Smooth muscle cell (in vitro differentiated cells): ENCODE results near the gene ALPK3. TPM values are rescaled to one million over a fixed set of nuclear protein-coding genes. Genes with fewer than 3 reads are reported as not detected.

Experiments
- DNase-seq: peaks from one replicate; lab custom pipeline; 2025; ENCODE audit not compliant: unreplicated experiment; lab: John Stamatoyannopoulos, UW
- H2AFZ ChIP-seq: fragments of 200-600 bp; sonication (generic); 2 replicates; pipeline ENCODE4 v1.6.0; 2016; ENCODE audit warnings: antibody characterized with exemption, low read depth, mild to moderate bottlenecking
- H3F3A ChIP-seq: fragments of 200-600 bp; sonication (generic); 2 replicates; pipeline ENCODE4 v1.6.0; 2017; ENCODE audit warnings: antibody characterized with exemption, low read depth
- H3K27ac ChIP-seq: fragments of 200-600 bp; sonication (generic); 2 replicates; pipeline ENCODE4 v1.5.1; 2016; ENCODE audit warnings: low read depth, mild to moderate bottlenecking
- H3K27me3 ChIP-seq: fragments of 200-600 bp; sonication (generic); 2 replicates; pipeline ENCODE4 v1.6.1; 2016; ENCODE audit warnings: low read depth, mild to moderate bottlenecking
- H3K36me3 ChIP-seq: fragments of 200-600 bp; sonication (generic); 2 replicates; pipeline ENCODE4 v1.5.1; 2016; ENCODE audit warnings: low read depth
- H3K4me1 ChIP-seq: fragments of 200-600 bp; sonication (generic); 2 replicates; pipeline ENCODE4 v1.5.1; 2016; ENCODE audit warnings: low read depth
- H3K4me2 ChIP-seq: fragments of 200-600 bp; sonication (generic); 2 replicates; pipeline ENCODE4 v1.6.0; 2016; ENCODE audit warnings: mild to moderate bottlenecking
- H3K4me3 ChIP-seq: fragments of 200-600 bp; sonication (generic); 2 replicates; pipeline ENCODE4 v1.5.1; 2016; ENCODE audit warnings: mild to moderate bottlenecking
- H3K79me2 ChIP-seq: fragments of 200-600 bp; sonication (generic); 2 replicates; pipeline ENCODE4 v1.6.0; 2016; ENCODE audit warnings: low read depth, mild to moderate bottlenecking
- H3K9ac ChIP-seq: fragments of 200-600 bp; sonication (generic); 2 replicates; pipeline ENCODE4 v1.6.0; 2016; ENCODE audit warnings: low read depth
- H3K9me3 ChIP-seq: fragments of 200-600 bp; sonication (generic); replicated peaks from 2 replicates; pipeline ENCODE4 v1.5.1; 2016; ENCODE audit warnings: low read depth
- H4K20me1 ChIP-seq: fragments of 200-600 bp; sonication (generic); 2 replicates; pipeline ENCODE4 v1.6.0; 2016; ENCODE audit warnings: low read depth
- CTCF ChIP-seq: fragments of 200-600 bp; sonication (generic); IDR thresholded peaks from 2 replicates; pipeline ENCODE4 v1.5.1; 2017; ENCODE audit warnings: borderline replicate concordance, mild to moderate bottlenecking, antibody characterized with exemption; ENCODE audit not compliant: insufficient read depth, poor library complexity, severe bottlenecking
- whole genome bisulfite sequencing: methylation state at CpG from one replicate; pipeline ENCODE4 v1.1.7; 2016; ENCODE audit warnings: low lambda C conversion rate; 5-methylcytosine and 5-hydroxymethylcytosine counted together
- polyA plus RNA-seq: library from polyadenylated mRNA; unstranded; fragments of >200 nt; fragmentation: Nextera tagmentation; extraction: Ambion mirVana; gene quantifications from 2 replicates; pipeline ENCODE4 v1.2.1, GENCODE V29; 2016
- total RNA-seq: library from RNA; depleted of rRNA; stranded (reverse); fragments of >200 nt; gene quantifications from 2 replicates; pipeline ENCODE4 v1.2.3, GENCODE V29; 2014

Gene ALPK3
- total and polyA plus RNA-seq, 2 experiments from 2014 or later, result 3.5 to 18.8 TPM

GRCh38 chr15:84914909-84915605, 97.9 kb downstream of the ALPK3 start:
- Histone ChIP-seq H3F3A (no peaks in the 10 kb centered on the region), H3K36me3 (no peaks in the 10 kb centered on the region), H3K4me3 (no peak overlapping the region), H3K4me2 (peak overlapping the region; percentile 30), H3K9me3 (no peaks in the 10 kb centered on the region), H3K9ac (peak overlapping the region; percentile 80), H2AFZ (peak overlapping the region; percentile 31), H4K20me1 (no peaks in the 10 kb centered on the region), H3K27me3 (no peaks in the 10 kb centered on the region), H3K4me1 (peaks cover 8% of the 10 kb centered on the region), H3K79me2 (no peaks in the 10 kb centered on the region), H3K27ac (peak overlapping the region; percentile 97)
- TF ChIP-seq CTCF, result no peak
- DNase-seq, result peak; percentile 36
- WGBS, result 17% methylated on average over 12 of the region's 12 CpGs

- Histone ChIP-seq H3K27ac (peak overlapping the region; percentile 97), H3K9ac (peak overlapping the region; percentile 52), H3K79me2 (no peaks in the 10 kb centered on the region), H3K9me3 (no peaks in the 10 kb centered on the region), H3K4me1 (peaks cover 8% of the 10 kb centered on the region), H3K27me3 (no peaks in the 10 kb centered on the region), H2AFZ (peak overlapping the region; percentile 31), H4K20me1 (no peaks in the 10 kb centered on the region), H3K36me3 (no peaks in the 10 kb centered on the region), H3K4me2 (peak overlapping the region; percentile 30), H3K4me3 (no peak overlapping the region), H3F3A (no peaks in the 10 kb centered on the region)
- no peak for TF ChIP-seq CTCF
- no peak for DNase-seq
- 70% methylated on average over 3 of the region's 3 CpGs for WGBS
Measured at GRCh38 chr15:84915606-84915958, 98.4 kb downstream of the ALPK3 start.

- no peaks in the 10 kb centered on the region for H3F3A ChIP-seq
- H3K9ac ChIP-seq, result no peak overlapping the region
- DNase-seq, result no peak
- H3K79me2 ChIP-seq, result no peaks in the 10 kb centered on the region
- no peak overlapping the region for H2AFZ ChIP-seq
- no peak overlapping the region for H3K27ac ChIP-seq
- no peaks in the 10 kb centered on the region for H3K27me3 ChIP-seq
- H3K36me3 ChIP-seq, result no peaks in the 10 kb centered on the region
- no peaks in the 10 kb centered on the region for H4K20me1 ChIP-seq
- no peaks in the 10 kb centered on the region for H3K9me3 ChIP-seq
- no peak overlapping the region for H3K4me3 ChIP-seq
- 100% methylated on average over 1 of the region's 1 CpG for WGBS
- no peak overlapping the region for H3K4me2 ChIP-seq
- peaks cover 5% of the 10 kb centered on the region for H3K4me1 ChIP-seq
- TF ChIP-seq CTCF, result no peak
Measured at GRCh38 chr15:84917452-84917851, 100.3 kb downstream of the ALPK3 start.

GRCh38 chr15:84919106-84919667, 102.0 kb downstream of the ALPK3 start:
- H4K20me1 ChIP-seq, result no peaks in the 10 kb centered on the region
- no peaks in the 10 kb centered on the region for H3K9me3 ChIP-seq
- no peak for TF ChIP-seq CTCF
- H3K36me3 ChIP-seq, result no peaks in the 10 kb centered on the region
- no peaks in the 10 kb centered on the region for H3K79me2 ChIP-seq
- no peak overlapping the region for H3K4me3 ChIP-seq
- no peak for DNase-seq
- WGBS, result 96% methylated on average over 2 of the region's 2 CpGs
- peaks cover 5% of the 10 kb centered on the region for H3K4me1 ChIP-seq
- H3K27ac ChIP-seq, result no peak overlapping the region
- no peaks in the 10 kb centered on the region for H3F3A ChIP-seq
- H3K27me3 ChIP-seq, result no peaks in the 10 kb centered on the region
- no peak overlapping the region for H2AFZ ChIP-seq
- no peak overlapping the region for H3K4me2 ChIP-seq
- no peak overlapping the region for H3K9ac ChIP-seq
